NCI-H128 (cell line): Measurements from ENCODE around the gene TOGARAM1.

Experiments used
- DNase-seq: peaks from one replicate; lab custom pipeline; 2025; ENCODE audit not compliant: unreplicated experiment; lab: John Stamatoyannopoulos, UW

Gene TOGARAM1

GRCh38 chr14:45083976-45084722 lies 122.2 kb downstream of the TOGARAM1 start, which contains the start of gene PRPF39:
Gene PRPF39, plus strand, starts transcription at chr14:45084116. Its CDS starts 11,124 bp downstream, at chr14:45095240.
- peak; percentile 89 for DNase-seq

GRCh38 chr14:45084946-45085346 lies 123.0 kb downstream of the TOGARAM1 start:
- DNase-seq: no peak

- DNase-seq: no peak
Measured at GRCh38 chr14:45089813-45090212, 127.8 kb downstream of the TOGARAM1 start.

- no peak for DNase-seq
Measured at GRCh38 chr14:45091710-45092109, 129.7 kb downstream of the TOGARAM1 start.

- no peak for DNase-seq
Measured at GRCh38 chr14:45094275-45094674, 132.3 kb downstream of the TOGARAM1 start.

GRCh38 chr14:45095143-45095542 lies 133.2 kb downstream of the TOGARAM1 start:
- no peak for DNase-seq

- DNase-seq: no peak
Measured at GRCh38 chr14:45096218-45096617, 134.2 kb downstream of the TOGARAM1 start.

GRCh38 chr14:45103806-45104205 lies 141.8 kb downstream of the TOGARAM1 start:
- DNase-seq: no peak

GRCh38 chr14:45104561-45104960 lies 142.6 kb downstream of the TOGARAM1 start:
- no peak for DNase-seq

GRCh38 chr14:45112896-45113781 lies 151.1 kb downstream of the TOGARAM1 start:
- no peak for DNase-seq

- DNase-seq: no peak
Measured at GRCh38 chr14:45114327-45114726, 152.3 kb downstream of the TOGARAM1 start.

- DNase-seq: no peak
Measured at GRCh38 chr14:45118594-45118993, 156.6 kb downstream of the TOGARAM1 start.

- DNase-seq: no peak
Measured at GRCh38 chr14:45120096-45120495, 158.1 kb downstream of the TOGARAM1 start.

- no peak for DNase-seq
Measured at GRCh38 chr14:45123271-45123670, 161.3 kb downstream of the TOGARAM1 start.
